ENCODE data around the gene KCNK5. TPM values are rescaled to one million over a fixed set of nuclear protein-coding genes. Genes with fewer than 3 reads are reported as not detected.

KCNK5 gene
- total RNA-seq, 1 experiment from 2014 or later, result not detected

- DNase-seq (ENCODE audit: low read depth), result no peak
These were observed 30.7 kb downstream of the KCNK5 start for GRCh38 chr6:39198528-39198927.

GRCh38 chr6:39197922-39198500 lies 31.3 kb downstream of the KCNK5 start:
- no peak for DNase-seq (ENCODE audit: low read depth)

DNA sequence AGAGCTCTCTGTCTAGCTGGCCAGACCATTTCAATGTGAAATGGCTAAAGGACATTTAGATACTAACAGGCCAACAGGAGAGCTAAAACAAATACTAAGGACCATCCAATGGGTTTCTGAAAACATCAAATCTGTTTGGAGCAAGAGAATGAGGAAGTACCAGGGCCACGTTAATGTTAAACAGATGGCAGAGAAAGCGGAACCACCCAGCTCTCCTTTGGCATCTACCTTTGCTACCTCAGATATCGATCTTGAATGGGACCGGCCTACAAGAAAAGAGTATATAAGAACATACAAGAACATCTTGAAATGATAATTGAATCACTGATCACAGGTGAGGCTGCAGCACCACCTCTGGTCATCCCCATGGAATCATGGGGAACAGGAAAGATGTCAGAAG lies 31.8 kb downstream of the KCNK5 start:
- DNase-seq (ENCODE audit: low read depth), result no peak

- DNase-seq (ENCODE audit: low read depth), result no peak
These were observed 32.6 kb downstream of the KCNK5 start for GRCh38 chr6:39196673-39197091.

GRCh38 chr6:39195792-39196385 lies 33.4 kb downstream of the KCNK5 start:
- DNase-seq (ENCODE audit: low read depth), result no peak

- DNase-seq (ENCODE audit: low read depth), result no peak
These were observed 34.8 kb downstream of the KCNK5 start for GRCh38 chr6:39194466-39194865.

- DNase-seq (ENCODE audit: low read depth), result no peak
These were observed 36.0 kb downstream of the KCNK5 start for GRCh38 chr6:39193201-39193791.

DNA sequence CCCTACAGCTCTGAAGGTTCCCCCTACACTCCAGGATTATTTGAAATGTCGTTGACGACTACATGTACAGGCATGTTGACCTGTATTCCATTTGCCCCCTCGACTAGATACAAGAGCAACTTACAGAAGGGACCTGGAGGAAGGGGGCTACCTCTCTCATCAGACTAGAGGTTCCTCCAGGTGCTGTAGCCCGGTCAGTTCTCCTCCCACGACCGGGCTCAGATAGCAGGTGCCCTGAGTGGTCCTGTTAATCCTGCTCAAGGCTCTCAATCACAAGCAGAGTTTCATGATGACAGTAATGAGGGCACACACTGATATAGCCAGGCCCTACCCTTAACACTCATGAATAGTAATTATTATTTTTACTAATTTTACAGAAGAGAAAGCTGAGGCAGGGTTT lies 36.5 kb downstream of the KCNK5 start:
- DNase-seq (ENCODE audit: low read depth), result no peak

- no peak for DNase-seq (ENCODE audit: low read depth)
These were observed 37.9 kb downstream of the KCNK5 start for GRCh38 chr6:39191236-39191930.

DNA sequence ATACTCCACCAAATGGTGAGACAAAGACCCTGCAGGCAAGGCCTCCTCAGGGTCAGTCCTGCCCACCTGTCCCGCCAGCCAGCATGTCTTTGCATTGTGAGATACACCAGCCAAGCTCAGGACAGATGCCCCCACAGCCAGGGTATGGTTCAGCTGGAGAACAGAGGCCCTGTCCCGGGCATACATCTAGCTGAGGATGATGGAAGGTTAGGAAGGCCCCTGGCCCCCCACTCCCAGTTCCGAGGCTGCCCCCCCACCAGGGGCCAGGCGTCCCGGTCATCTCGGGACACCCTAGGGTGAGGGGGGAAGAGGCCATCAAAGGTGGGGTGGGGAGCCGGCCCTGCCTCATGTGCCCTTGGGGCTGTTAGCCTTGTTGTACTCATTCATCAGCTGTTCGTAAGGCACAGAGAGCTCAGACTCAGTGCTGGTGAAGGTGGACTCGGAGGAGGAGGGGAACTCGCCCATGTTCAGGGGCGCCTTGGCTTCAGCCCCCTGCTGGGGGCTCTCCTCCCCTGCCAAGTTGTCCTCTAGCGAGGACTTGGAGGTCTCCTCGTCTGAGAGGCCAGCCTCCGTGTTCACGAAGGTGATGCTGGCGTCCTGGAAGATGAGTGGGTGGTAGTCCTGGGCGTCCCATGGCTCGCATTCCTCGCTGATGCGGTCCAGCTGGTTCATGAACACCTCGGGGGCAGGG lies 38.6 kb downstream of the KCNK5 start:
- no peak for DNase-seq (ENCODE audit: low read depth)

DNA sequence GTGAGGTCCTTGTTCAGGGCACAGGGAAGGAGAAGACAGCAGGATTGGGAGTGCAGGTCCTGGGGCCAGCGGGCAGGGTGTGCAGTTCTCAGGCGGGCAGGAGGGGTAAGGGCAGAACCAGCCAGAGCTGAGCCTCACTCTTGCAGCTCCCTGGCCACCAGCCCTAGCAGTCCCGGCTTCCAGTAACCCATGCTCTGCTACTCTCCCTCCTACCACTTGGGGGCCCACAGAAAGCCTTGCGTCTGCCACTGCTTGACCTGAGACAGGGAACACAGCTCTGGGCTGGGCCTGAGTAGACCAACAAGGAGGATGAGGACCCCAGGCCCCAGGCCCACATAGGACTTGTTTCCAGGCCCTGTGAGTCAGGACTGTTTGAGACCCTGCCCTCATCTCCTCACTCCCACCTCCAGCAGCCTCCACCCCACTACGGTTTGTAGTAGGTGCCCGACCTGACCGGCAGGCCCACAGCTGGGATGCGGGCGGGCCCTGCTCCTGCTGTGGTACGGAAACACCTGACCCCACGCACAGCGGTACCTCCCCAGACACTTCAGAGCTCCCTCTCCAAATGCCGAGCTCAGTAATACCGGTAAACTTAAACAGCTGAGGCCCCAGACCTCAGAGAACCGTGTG lies 39.2 kb downstream of the KCNK5 start:
- peak; percentile 34 for DNase-seq (ENCODE audit: low read depth)

DNA sequence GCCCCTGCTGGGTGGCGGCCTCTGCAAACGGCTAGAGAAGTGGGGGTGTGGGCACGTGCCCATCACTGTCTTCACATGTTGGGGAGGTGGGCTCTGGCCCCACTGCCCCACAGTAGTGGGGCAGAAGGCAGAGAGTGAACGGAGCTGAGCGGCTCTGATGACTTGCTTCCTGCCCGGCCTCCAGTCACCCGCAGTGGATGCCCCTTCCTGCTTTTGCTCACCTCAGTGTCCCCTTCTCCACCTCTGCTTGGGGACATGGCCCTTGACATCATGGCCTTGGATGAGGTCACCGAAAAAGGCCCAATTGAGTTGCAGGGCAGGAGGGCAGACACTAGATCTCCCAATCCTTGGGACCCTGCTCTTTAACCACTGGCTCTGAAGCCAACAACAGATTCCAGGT lies 40.1 kb downstream of the KCNK5 start:
- DNase-seq (ENCODE audit: low read depth), result no peak

GRCh38 chr6:39188571-39188970 lies 40.7 kb downstream of the KCNK5 start:
- DNase-seq (ENCODE audit: low read depth), result no peak

DNA sequence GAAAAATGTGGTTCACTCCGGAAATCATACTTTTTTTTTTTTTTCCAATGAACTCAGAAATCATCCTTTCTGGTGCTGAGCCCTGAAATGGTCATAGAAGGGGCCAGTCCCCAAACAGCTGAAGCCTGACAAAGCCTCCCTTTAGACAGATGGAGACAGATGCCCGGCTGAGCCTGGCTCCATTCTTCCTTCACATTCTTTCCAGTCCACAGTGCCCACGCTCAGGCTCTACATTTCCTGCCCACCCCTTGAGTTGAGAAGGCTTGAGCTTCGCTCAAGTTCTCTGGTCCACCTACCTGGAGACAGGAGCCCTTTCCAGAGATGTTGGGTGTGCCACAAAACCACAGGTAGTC lies 41.2 kb downstream of the KCNK5 start:
- DNase-seq (ENCODE audit: low read depth), result no peak

- DNase-seq (ENCODE audit: low read depth), result peak; percentile 21
These were observed 44.2 kb downstream of the KCNK5 start for GRCh38 chr6:39184906-39185580.

- DNase-seq (ENCODE audit: low read depth), result no peak
These were observed 46.7 kb downstream of the KCNK5 start for GRCh38 chr6:39182604-39183003.

- DNase-seq (ENCODE audit: low read depth), result no peak
These were observed 47.4 kb downstream of the KCNK5 start for GRCh38 chr6:39181826-39182225.

- DNase-seq (ENCODE audit: low read depth), result no peak
These were observed 47.9 kb downstream of the KCNK5 start for GRCh38 chr6:39181333-39181732.

GRCh38 chr6:39178804-39179203 lies 50.5 kb downstream of the KCNK5 start:
- DNase-seq (ENCODE audit: low read depth), result no peak

- no peak for DNase-seq (ENCODE audit: low read depth)
These were observed 51.0 kb downstream of the KCNK5 start for GRCh38 chr6:39178235-39178634.

GRCh38 chr6:39177130-39177529 lies 52.1 kb downstream of the KCNK5 start:
- DNase-seq (ENCODE audit: low read depth), result no peak

Data from M059J (cell line).